K562 (cell line): ENCODE data around the gene BGN. TPM values are rescaled to one million over a fixed set of nuclear protein-coding genes. Genes with fewer than 3 reads are reported as not detected.

Experiments
- ATAC-seq: fragments of 200-7000 bp; cut with Tn5 transposase; 3 replicates; pipeline ENCODE4 v1.9.1; 2020; ENCODE audit warnings: moderate library complexity
- BruUV-seq: library from RNA; stranded (reverse); fragments of 400-500 nt; replicated peaks from 2 replicates; lab custom pipeline; 2021; lab: Mats Ljungman, UMichigan
- CTCF ChIA-PET: fragments of 300-600 bp; formaldehyde crosslinking; extraction: SDS; loops from one replicate; lab custom pipeline; 2021; ENCODE audit warnings: low intra/inter-chr PET ratio; lab: Yijun Ruan, JAX
- POLR2A ChIA-PET: fragments of 300-600, 350-650 bp; sonication (Branson Sonifier 250); formaldehyde crosslinking; extraction: SDS; loops from one replicate; lab custom pipeline; 2021; ENCODE audit warnings: antibody characterized with exemption, inconsistent platforms; lab: Yijun Ruan, JAX
- DNase-seq, 4 experiments: peaks; one replicate each; pipeline versions ENCODE4 v3.0.0 to v3.0.0-alpha.2; 2011 to 2018; ENCODE audit warnings: low spot score in 3 of 4, mixed read lengths in 3 of 4; ENCODE audit errors: extremely low read depth in 1 of 4
- FAIRE-seq: peaks from 2 replicates; lab custom pipeline; 2011; peaks lifted over from hg19 to GRCh38; lab: Jason Lieb, UNC
- H2AFZ ChIP-seq: 2 replicates; pipeline ENCODE4 v1.6.0; 2011; ENCODE audit warnings: low read depth, low read length, control low read depth, inconsistent platforms
- H3K27ac ChIP-seq: fragments of 200-600 bp; 3 replicates; pipeline ENCODE4 v1.8.0; 2011; ENCODE audit warnings: low read depth, mild to moderate bottlenecking, control low read depth, inconsistent platforms, low read length, moderate library complexity, mixed read lengths; ENCODE audit errors: extremely low read depth
- H3K27me3 ChIP-seq, 2 experiments: fragments of 300-600 bp in 1 of 2; 2 replicates in 1 of 2; 3 replicates in 1 of 2; pipeline versions ENCODE4 v1.6.0 to v1.8.0; 2011; ENCODE audit warnings: inconsistent platforms in 2 of 2, low read length in 2 of 2, mild to moderate bottlenecking in 1 of 2, mixed read lengths in 1 of 2, moderate library complexity in 1 of 2; ENCODE audit not compliant: control insufficient read depth in 2 of 2, insufficient read depth in 2 of 2
- H3K36me3 ChIP-seq: fragments of 300-600 bp; 3 replicates; pipeline ENCODE4 v1.8.0; 2011; ENCODE audit warnings: mild to moderate bottlenecking, low read length, inconsistent platforms; ENCODE audit not compliant: control insufficient read depth, insufficient read depth
- H3K4me1 ChIP-seq, 2 experiments: fragments of 200-600 bp in 1 of 2; replicated peaks in 1 of 2; 2 replicates in 1 of 2; 3 replicates in 1 of 2; pipeline versions ENCODE4 v1.5.1 to v1.8.0; 2011; ENCODE audit warnings: inconsistent platforms in 2 of 2, low read length in 2 of 2, mild to moderate bottlenecking in 1 of 2, mixed read lengths in 1 of 2, moderate library complexity in 1 of 2; ENCODE audit not compliant: control insufficient read depth in 2 of 2, insufficient read depth in 2 of 2
- H3K4me2 ChIP-seq: 2 replicates; pipeline ENCODE4 v1.6.1; 2011; ENCODE audit warnings: low read length, control low read depth, inconsistent platforms, mixed read lengths; ENCODE audit not compliant: insufficient read depth
- H3K4me3 ChIP-seq: fragments of 200-600 bp; sonication (generic), shearing (Covaris generic); 2 replicates; pipeline ENCODE4 v1.5.1; 2016; ENCODE audit warnings: control low read depth, inconsistent platforms
- H3K79me2 ChIP-seq: fragments of 200-600 bp; 3 replicates; pipeline ENCODE4 v1.8.0; 2011; ENCODE audit warnings: low read length, inconsistent platforms; ENCODE audit not compliant: control insufficient read depth, insufficient read depth
- H3K9ac ChIP-seq, 2 experiments: 2 replicates each; pipeline versions ENCODE4 v1.6.0 to v1.6.1; 2011; ENCODE audit warnings: low read depth in 2 of 2, low read length in 2 of 2, control low read depth in 1 of 2, inconsistent platforms in 1 of 2, mild to moderate bottlenecking in 1 of 2, mixed read lengths in 1 of 2; ENCODE audit not compliant: insufficient read depth in 1 of 2
- H3K9me1 ChIP-seq: one replicate; pipeline ENCODE4 v1.6.0; 2011; ENCODE audit warnings: inconsistent platforms, mild to moderate bottlenecking, low read length, moderate library complexity; ENCODE audit not compliant: control insufficient read depth, insufficient read depth
- H3K9me3 ChIP-seq: replicated peaks from 2 replicates; pipeline ENCODE4 v1.5.1; 2011; ENCODE audit warnings: low read depth, low read length, inconsistent platforms; ENCODE audit not compliant: control insufficient read depth, insufficient read depth
- H4K20me1 ChIP-seq: replicated peaks from 2 replicates; pipeline ENCODE4 v1.6.1; 2011; ENCODE audit warnings: low read length, inconsistent platforms, mixed read lengths; ENCODE audit not compliant: control insufficient read depth, insufficient read depth
- CCAR2 ChIP-seq: fragments of 200-400 bp; formaldehyde crosslinking; IDR thresholded peaks from 2 replicates; pipeline ENCODE4 v1.6.1; 2017; ENCODE audit warnings: mild to moderate bottlenecking, low read depth, low read length
- ESRRA ChIP-seq: fragments of 450-650 bp; IDR thresholded peaks from 2 replicates; pipeline ENCODE4 v1.6.1; 2014; ENCODE audit warnings: low read depth, mild to moderate bottlenecking, moderate library complexity, borderline replicate concordance
- IRF2 ChIP-seq: sonication (generic); formaldehyde crosslinking; IDR thresholded peaks from 2 replicates; pipeline ENCODE4 v1.8.1; 2022; ENCODE audit warnings: mild to moderate bottlenecking, missing genetic modification reagents
- MCM5 ChIP-seq: fragments of 450-650 bp; IDR thresholded peaks from 2 replicates; pipeline ENCODE4 v1.6.1; 2016; ENCODE audit warnings: low read depth
- NFIX ChIP-seq: fragments of 250-450 bp; sonication (Bioruptor Pico); IDR thresholded peaks from 2 replicates; pipeline ENCODE4 v1.4.0; 2020; ENCODE audit warnings: low read depth, mild to moderate bottlenecking, moderate library complexity
- ZNF740 ChIP-seq, 3 experiments: fragments of 200-800 bp in 1 of 3; sonication (Bioruptor generic) in 1 of 3; sonication (generic) in 1 of 3; formaldehyde crosslinking in 1 of 3; IDR thresholded peaks; 2 replicates each; pipeline versions ENCODE4 v1.6.1 to v1.8.0; 2016 to 2022; ENCODE audit warnings: mild to moderate bottlenecking in 2 of 3, missing compliant biosample characterization in 2 of 3, missing genetic modification characterization in 2 of 3, missing genetic modification reagents in 1 of 3
- WGBS: fragments of 100-300 bp; shearing (Covaris generic); methylation state at CpG from one replicate; pipeline ENCODE4 v1.1.6; 2016; ENCODE audit warnings: low coverage, mixed read lengths; ENCODE audit not compliant: insufficient coverage; ENCODE audit errors: missing lambda C conversion rate; 5-methylcytosine and 5-hydroxymethylcytosine counted together
- in situ Hi-C: fragments of 300-500 bp; cut with MboI; formaldehyde crosslinking; loops from 4 replicates; pipeline ENCODE4 v1.15.0; 2018; ENCODE audit warnings: inconsistent platforms, mixed read lengths
- intact Hi-C: fragments of 100-400 bp; cut with micrococcal nuclease; formaldehyde crosslinking; loops from 2 replicates; pipeline ENCODE4 v1.14.2; 2022
- polyA plus RNA-seq, 8 experiments: library from polyadenylated mRNA; depleted of rRNA in 4 of 8; stranded (reverse) in 5 of 8; unstranded in 3 of 8; fragments of >200 nt; fragmentation: Nextera tagmentation in 2 of 8; fragmentation: Illumina TruSeq in 1 of 8; extraction: Ambion mirVana in 2 of 8; extraction: Trizol in 1 of 8; gene quantifications; 2 replicates each; pipeline versions ENCODE4 v1.2.1 to v1.2.3, GENCODE V29; 2011 to 2014; ENCODE audit warnings: inconsistent platforms in 1 of 8, missing spikeins in 1 of 8
- total RNA-seq, 7 experiments: library from RNA; depleted of rRNA in 6 of 7; stranded (reverse); fragments of >200 nt in 6 of 7; fragmentation: Illumina TruSeq in 2 of 7; extraction: Trizol in 2 of 7; gene quantifications; 2 replicates each; pipeline versions ENCODE4 v1.2.1 to v1.2.3, GENCODE V29; 2011 to 2021; ENCODE audit warnings: low replicate concordance in 1 of 7

The BGN gene
- total and polyA plus RNA-seq, 9 of the 15 experiments (the other 6 are each of a cell fraction or from before 2014, with no cell fraction given) = 0.11 TPM; not detected in 8

DNA sequence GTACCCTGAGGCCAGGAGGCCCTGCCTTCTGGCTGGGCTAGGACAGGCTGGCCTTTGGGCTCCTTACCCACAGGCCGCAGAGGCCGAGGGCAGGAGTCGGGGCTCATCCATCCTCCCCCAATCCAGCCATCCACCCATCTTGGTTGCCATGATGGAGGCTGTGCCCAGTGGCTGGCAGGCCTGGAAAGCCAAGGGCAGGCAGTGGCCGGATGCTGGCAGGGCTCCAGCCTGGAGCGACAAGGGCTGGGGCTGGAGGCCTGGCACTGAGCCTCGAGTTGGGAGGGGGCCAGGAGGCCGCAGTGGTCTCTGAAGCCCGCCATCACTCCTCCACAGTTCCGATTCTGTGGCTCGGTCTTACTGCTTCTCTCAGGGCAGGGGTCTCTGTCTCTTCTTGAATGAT, 8.6 kb upstream of the BGN start:
- 59% methylated on average over 3 of the region's 10 CpGs for WGBS
- TF ChIP-seq MCM5 (no peak), CCAR2 (no peak), NFIX (CRISPR knock-in tag) (no peak), IRF2 (CRISPR knock-in tag) (no peak)
- TF ChIP-seq, all 486 proteins: peak for 0
- H3K79me2 ChIP-seq = no peaks in the 10 kb centered on the region
- ChIA-PET CTCF (no interaction called here), POLR2A (no interaction called here)
- ATAC-seq = no peak
- no peaks in the 10 kb centered on the region for H4K20me1 ChIP-seq
- in situ Hi-C loops (no loop called here), intact Hi-C loops (no loop called here)
- no peak overlapping the region for H3K27ac ChIP-seq
- no peak overlapping the region for H3K4me2 ChIP-seq
- H2AFZ ChIP-seq = no peak overlapping the region
- H3K4me3 ChIP-seq = no peak overlapping the region
- peaks cover 0 to 16% of the 10 kb centered on the region in 2 experiments; a peak in 2 of 5 replicates for H3K27me3 ChIP-seq
- peaks cover 0 to 40% of the 10 kb centered on the region in 2 experiments; a peak in 2 of 5 replicates for H3K4me1 ChIP-seq
- H3K9me3 ChIP-seq = no peaks in the 10 kb centered on the region
- FAIRE-seq = no peak
- BruUV-seq = no TSS peak
- H3K9me1 ChIP-seq = no peaks in the 10 kb centered on the region
- no peak for DNase-seq
- no peaks in the 10 kb centered on the region for H3K36me3 ChIP-seq
- no peak overlapping the region for H3K9ac ChIP-seq

DNA sequence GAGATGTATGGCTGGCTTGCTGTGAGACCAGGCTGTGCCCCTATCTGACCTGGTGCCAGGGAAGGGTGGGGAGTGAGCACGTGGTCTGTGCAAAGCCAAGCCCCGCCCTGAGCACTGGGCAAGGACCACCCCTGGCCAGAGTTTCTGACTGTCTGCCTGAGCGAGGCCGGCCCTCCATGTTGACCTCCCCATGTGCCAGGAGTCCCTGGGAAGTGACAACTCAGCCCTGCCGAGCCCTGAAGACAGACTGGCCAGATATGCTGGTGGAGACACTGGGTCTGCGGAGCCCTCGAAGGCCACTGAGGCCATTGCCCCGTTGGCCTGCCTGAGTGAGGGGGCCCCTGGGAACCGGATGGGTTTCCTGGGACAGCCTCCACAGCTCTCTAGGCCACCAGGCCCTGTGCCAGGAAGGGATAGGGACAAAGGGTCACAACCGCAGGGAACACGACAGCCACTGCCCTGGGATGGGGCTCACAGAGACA, 7.1 kb upstream of the BGN start:
- no peak for TF ChIP-seq ESRRA
- 0 out of 2 replicates have a peak, but pooled peaks have one; percentile 20 for TF ChIP-seq ZNF740 (CRISPR knock-in tag; IDR thresholded peaks at IDR 0.05)
- no peak for TF ChIP-seq ZNF740 (tag; IDR thresholded peaks at IDR 0.05)
- POLR2A ChIA-PET = interaction anchor here (1.2 kb wide), 1 partner anchor 10 kb away, joined by 3 read pairs; no protein-coding TSS in a partner anchor
- BruUV-seq = no TSS peak
- Histone ChIP-seq H3K36me3 (no peaks in the 10 kb centered on the region), H3K27me3 (peaks cover 0 to 20% of the 10 kb centered on the region in 2 experiments; a peak in 3 of 5 replicates), H2AFZ (no peak overlapping the region), H4K20me1 (no peaks in the 10 kb centered on the region), H3K79me2 (no peaks in the 10 kb centered on the region), H3K4me1 (peaks cover 0 to 38% of the 10 kb centered on the region in 2 experiments; a peak in 2 of 5 replicates), H3K9me1 (no peaks in the 10 kb centered on the region), H3K9me3 (no peaks in the 10 kb centered on the region), H3K27ac (no peak overlapping the region), H3K4me3 (no peak overlapping the region), H3K9ac (no peak overlapping the region), H3K4me2 (no peak overlapping the region)
- DNase-seq (no peak), ATAC-seq (no peak), FAIRE-seq (no peak)
- CTCF ChIA-PET = no interaction called here
- in situ Hi-C loops = no loop called here
- WGBS = 74% methylated on average over 8 of the region's 11 CpGs
- intact Hi-C loops = no loop called here
